Liver (tissue), 9 donors: ENCODE data around the gene CHRM2. TPM values are rescaled to one million over a fixed set of nuclear protein-coding genes. Genes with fewer than 3 reads are reported as not detected.

Experiments
- DNase-seq: peaks from one replicate; pipeline ENCODE4 v3.0.0-alpha.2; 2017; ENCODE audit warnings: low spot score
- H3K27ac ChIP-seq, 2 donors: one replicate each; pipeline ENCODE4 v1.7.0; 2013; ENCODE audit warnings: inconsistent platforms in 2 of 2, low read length in 2 of 2, control low read depth in 1 of 2, low read depth in 1 of 2, mild to moderate bottlenecking in 1 of 2
- H3K27me3 ChIP-seq, 4 donors: one replicate each; pipeline versions ENCODE4 v1.6.1 to v1.7.0; 2013; ENCODE audit warnings: low read length in 3 of 4, inconsistent platforms in 1 of 4, mild to moderate bottlenecking in 1 of 4, moderate library complexity in 1 of 4; ENCODE audit not compliant: control insufficient read depth in 4 of 4, insufficient read depth in 4 of 4
- H3K36me3 ChIP-seq, 4 donors: one replicate each; pipeline versions ENCODE4 v1.6.1 to v1.7.0; 2013; ENCODE audit warnings: low read length in 3 of 4, mild to moderate bottlenecking in 3 of 4, low read depth in 1 of 4, moderate library complexity in 1 of 4; ENCODE audit not compliant: control insufficient read depth in 4 of 4, insufficient read depth in 3 of 4
- H3K4me1 ChIP-seq, 4 donors: one replicate each; pipeline versions ENCODE4 v1.6.1 to v1.7.0; 2013; ENCODE audit warnings: low read length in 3 of 4, mild to moderate bottlenecking in 3 of 4, moderate library complexity in 1 of 4; ENCODE audit not compliant: control insufficient read depth in 4 of 4, insufficient read depth in 4 of 4
- H3K4me3 ChIP-seq, 3 donors: one replicate each; pipeline versions ENCODE4 v1.6.1 to v1.7.0; 2013; ENCODE audit warnings: low read length in 3 of 3, control low read depth in 1 of 3, low read depth in 1 of 3, mild to moderate bottlenecking in 1 of 3
- H3K9ac ChIP-seq, 2 donors: one replicate each; pipeline ENCODE4 v1.7.0; 2013; ENCODE audit warnings: low read length in 2 of 2, mild to moderate bottlenecking in 2 of 2, moderate library complexity in 2 of 2, control low read depth in 1 of 2, low read depth in 1 of 2
- H3K9me3 ChIP-seq, 4 donors: one replicate each; pipeline versions ENCODE4 v1.6.1 to v1.7.0; 2013; ENCODE audit warnings: low read length in 3 of 4; ENCODE audit not compliant: control insufficient read depth in 4 of 4
- ATF3 ChIP-seq: IDR thresholded peaks from 2 replicates; pipeline ENCODE4 v1.6.1; 2016; ENCODE audit warnings: antibody characterized with exemption
- CTCF ChIP-seq: fragments of 150-350 bp; IDR thresholded peaks from 2 replicates; pipeline ENCODE4 v1.5.1; 2017; ENCODE audit warnings: improper control_type of control experiment, low read depth, low read length; ENCODE audit not compliant: missing input control
- EGR1 ChIP-seq, 2 donors: IDR thresholded peaks; 2 replicates each; pipeline ENCODE4 v1.6.1; 2016 to 2018; ENCODE audit warnings: antibody characterized with exemption in 2 of 2, low read depth in 2 of 2
- GABPA ChIP-seq, 2 donors: IDR thresholded peaks in 1 of 2; conservative IDR thresholded peaks in 1 of 2; 2 replicates each; pipeline ENCODE4 v1.6.1; 2016; ENCODE audit warnings: antibody characterized with exemption in 2 of 2, mild to moderate bottlenecking in 1 of 2, moderate library complexity in 1 of 2
- HNF4A ChIP-seq, 2 donors: conservative IDR thresholded peaks; 2 replicates each; pipeline ENCODE4 v1.6.1; 2016; ENCODE audit warnings: antibody characterized with exemption in 2 of 2, mild to moderate bottlenecking in 2 of 2
- JUND ChIP-seq, 2 donors: IDR thresholded peaks; 2 replicates each; pipeline ENCODE4 v1.6.1; 2016; ENCODE audit warnings: antibody characterized with exemption in 2 of 2
- NR2F2 ChIP-seq: IDR thresholded peaks from 2 replicates; pipeline ENCODE4 v1.6.1; 2016; ENCODE audit warnings: antibody characterized with exemption
- RAD21 ChIP-seq, 2 donors: IDR thresholded peaks; 2 replicates each; pipeline ENCODE4 v1.6.1; 2016; ENCODE audit warnings: antibody characterized with exemption in 2 of 2, mild to moderate bottlenecking in 2 of 2
- REST ChIP-seq: IDR thresholded peaks from 2 replicates; pipeline ENCODE4 v1.6.1; 2016; ENCODE audit warnings: antibody characterized with exemption, mild to moderate bottlenecking
- RXRA ChIP-seq, 2 donors: IDR thresholded peaks; 2 replicates each; pipeline ENCODE4 v1.6.1; 2017 to 2018; ENCODE audit warnings: antibody characterized with exemption in 2 of 2, mild to moderate bottlenecking in 1 of 2
- SP1 ChIP-seq: IDR thresholded peaks from 2 replicates; pipeline ENCODE4 v1.6.1; 2018; ENCODE audit warnings: antibody characterized with exemption, mild to moderate bottlenecking
- TAF1 ChIP-seq: conservative IDR thresholded peaks from 2 replicates; pipeline ENCODE4 v1.6.1; 2016; ENCODE audit warnings: antibody characterized with exemption, mild to moderate bottlenecking
- YY1 ChIP-seq: IDR thresholded peaks from 2 replicates; pipeline ENCODE4 v1.6.1; 2016; ENCODE audit warnings: antibody characterized with exemption, mild to moderate bottlenecking
- ZBTB33 ChIP-seq: IDR thresholded peaks from 2 replicates; pipeline ENCODE4 v1.6.1; 2016; ENCODE audit warnings: antibody characterized with exemption
- WGBS: extraction: QIAGEN DNeasy Blood & Tissue Kit; methylation state at CpG from one replicate; pipeline ENCODE4 v1.1.7; 2013; 5-methylcytosine and 5-hydroxymethylcytosine counted together
- polyA plus RNA-seq, 2 donors: library from polyadenylated mRNA; stranded (reverse) in 1 of 2; unstranded in 1 of 2; fragments of 200-250 nt in 1 of 2; fragments of >200 nt in 1 of 2; fragmentation: Nextera tagmentation in 1 of 2; extraction: Ambion mirVana in 1 of 2; gene quantifications; one replicate each; pipeline versions ENCODE4 v1.2.1 to v1.2.3, GENCODE V29; 2013 to 2015
- total RNA-seq, 2 donors: library from RNA; depleted of rRNA; stranded (reverse); fragments of >200 nt; gene quantifications; one replicate each; pipeline ENCODE4 v1.2.3, GENCODE V29; 2014
- donor health status: healthy.
- donor health status: healthy.
- donor health status: healthy.
- donor health status: healthy.
- donor health status: healthy.

CHRM2 gene
- total and polyA plus RNA-seq, 4 donors: 0.08 to 1.2 (median 0.30) TPM

- TF ChIP-seq CTCF: no peak
- TF ChIP-seq EGR1 (IDR thresholded peaks at IDR 0.05; ENCODE audit: low read depth in 2 of 2): no peak
- no peak for TF ChIP-seq ZBTB33
- no peak for TF ChIP-seq GABPA (IDR thresholded peaks at IDR 0.05 in 1 of 2, conservative IDR thresholded peaks at IDR 0.05 in 1 of 2)
- TF ChIP-seq ATF3: no peak
- no peaks in the 10 kb centered on the region for H3K27me3 ChIP-seq
- no peaks in the 10 kb centered on the region for H3K9me3 ChIP-seq
- H3K36me3 ChIP-seq: no peaks in the 10 kb centered on the region
- no peak overlapping the region for H3K27ac ChIP-seq
- H3K9ac ChIP-seq: no peak overlapping the region
- H3K4me3 ChIP-seq: no peak overlapping the region
- no peaks in the 10 kb centered on the region for H3K4me1 ChIP-seq
- WGBS: 79% methylated on average over 5 of the region's 5 CpGs
- no peak for DNase-seq
These were observed 69.0 kb downstream of the CHRM2 start for GRCh38 chr7:136937436-136937835.

- Histone ChIP-seq H3K36me3 (no peaks in the 10 kb centered on the region), H3K9me3 (no peaks in the 10 kb centered on the region), H3K27ac (no peak overlapping the region), H3K9ac (no peak overlapping the region), H3K27me3 (no peaks in the 10 kb centered on the region), H3K4me3 (no peak overlapping the region), H3K4me1 (no peaks in the 10 kb centered on the region)
- no peak for TF ChIP-seq RXRA (IDR thresholded peaks at IDR 0.05)
- TF ChIP-seq YY1: no peak
- no peak for TF ChIP-seq EGR1 (IDR thresholded peaks at IDR 0.05; ENCODE audit: low read depth in 2 of 2)
- no peak for TF ChIP-seq ZBTB33
- no peak for TF ChIP-seq REST
- TF ChIP-seq CTCF: no peak
- no peak for TF ChIP-seq HNF4A (conservative IDR thresholded peaks at IDR 0.05)
- TF ChIP-seq NR2F2: no peak
- TF ChIP-seq GABPA (IDR thresholded peaks at IDR 0.05 in 1 of 2, conservative IDR thresholded peaks at IDR 0.05 in 1 of 2): no peak
- no peak for TF ChIP-seq RAD21 (IDR thresholded peaks at IDR 0.05)
- no peak for TF ChIP-seq TAF1
- TF ChIP-seq SP1: no peak
- no peak for TF ChIP-seq JUND (IDR thresholded peaks at IDR 0.05)
- no peak for DNase-seq
- WGBS: 89% methylated on average over 13 of the region's 13 CpGs
These were observed 70.0 kb downstream of the CHRM2 start for GRCh38 chr7:136938476-136938875.
